K562 (cell line): ENCODE measurements around the gene ZZZ3.

Experiments used
- CEBPB ChIP-seq: fragments of 450-650 bp; IDR thresholded peaks from 2 replicates; pipeline ENCODE4 v1.6.1; 2016; ENCODE audit warnings: missing genetic modification characterization, missing compliant biosample characterization
- FUS ChIP-seq: fragments of 200-400 bp; formaldehyde crosslinking; optimal IDR thresholded peaks from 2 replicates; pipeline ENCODE3; 2017; ENCODE audit warnings: low read depth, low read length
- ZBTB43 ChIP-seq: sonication (generic); formaldehyde crosslinking; IDR thresholded peaks from 2 replicates; pipeline ENCODE4 v1.8.0; 2023; ENCODE audit warnings: mild to moderate bottlenecking, missing genetic modification reagents
- ZKSCAN8 ChIP-seq: fragments of 200-800 bp; sonication (Bioruptor generic); IDR thresholded peaks from 2 replicates; pipeline ENCODE4 v1.6.1; 2016; ENCODE audit warnings: missing genetic modification characterization, missing compliant biosample characterization
- ZNF232 ChIP-seq: sonication (generic); formaldehyde crosslinking; IDR thresholded peaks from 2 replicates; pipeline ENCODE4 v1.8.0; 2022; ENCODE audit warnings: mild to moderate bottlenecking, missing genetic modification reagents
- ZNF445 ChIP-seq: fragments of 250-450 bp; sonication (Bioruptor Pico); IDR thresholded peaks from 2 replicates; pipeline ENCODE4 v1.4.0; 2020; ENCODE audit warnings: low read depth, mild to moderate bottlenecking, moderate library complexity
- TF ChIP-seq, protein P1 (sequence below): fragments of 450-650 bp; formaldehyde crosslinking; IDR thresholded peaks from 2 replicates; pipeline ENCODE4 v1.4.0; 2020; ENCODE audit warnings: mild to moderate bottlenecking, moderate library complexity
- TF ChIP-seq, protein P2 (sequence below), 3 experiments: IDR thresholded peaks in 2 of 3; conservative IDR thresholded peaks in 1 of 3; 2 replicates each; pipeline ENCODE4 v1.5.1; 2011 to 2012; ENCODE audit warnings: low read length in 3 of 3, mild to moderate bottlenecking in 3 of 3, control low read depth in 2 of 3, improper control_type of control experiment in 1 of 3, inconsistent platforms in 1 of 3, low read depth in 1 of 3, mixed read lengths in 1 of 3, moderate library complexity in 1 of 3; ENCODE audit not compliant: insufficient read depth in 2 of 3
- TF ChIP-seq, protein P3 (sequence below): IDR thresholded peaks from 2 replicates; pipeline ENCODE4 v1.6.1; 2011; ENCODE audit warnings: borderline replicate concordance, low read depth, mild to moderate bottlenecking, moderate library complexity, low read length; ENCODE audit not compliant: insufficient read depth, poor library complexity, severe bottlenecking

GRCh38 chr1:77680173-77680572, 2.3 kb downstream of the ZZZ3 start:
- TF ChIP-seq, protein P1, sequence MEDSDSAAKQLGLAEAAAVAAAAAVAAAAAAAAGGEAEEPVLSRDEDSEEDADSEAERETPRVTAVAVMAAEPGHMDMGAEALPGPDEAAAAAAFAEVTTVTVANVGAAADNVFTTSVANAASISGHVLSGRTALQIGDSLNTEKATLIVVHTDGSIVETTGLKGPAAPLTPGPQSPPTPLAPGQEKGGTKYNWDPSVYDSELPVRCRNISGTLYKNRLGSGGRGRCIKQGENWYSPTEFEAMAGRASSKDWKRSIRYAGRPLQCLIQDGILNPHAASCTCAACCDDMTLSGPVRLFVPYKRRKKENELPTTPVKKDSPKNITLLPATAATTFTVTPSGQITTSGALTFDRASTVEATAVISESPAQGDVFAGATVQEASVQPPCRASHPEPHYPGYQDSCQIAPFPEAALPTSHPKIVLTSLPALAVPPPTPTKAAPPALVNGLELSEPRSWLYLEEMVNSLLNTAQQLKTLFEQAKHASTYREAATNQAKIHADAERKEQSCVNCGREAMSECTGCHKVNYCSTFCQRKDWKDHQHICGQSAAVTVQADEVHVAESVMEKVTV (CRISPR knock-in tag) = no peak
- TF ChIP-seq ZKSCAN8 (no peak), ZNF445 (CRISPR knock-in tag) (no peak), ZNF232 (CRISPR knock-in tag) (no peak), ZBTB43 (CRISPR knock-in tag) (no peak), FUS (no peak), CEBPB (tag) (0 out of 2 replicates have a peak, but pooled peaks have one; percentile 14)
- TF ChIP-seq, protein P2, sequence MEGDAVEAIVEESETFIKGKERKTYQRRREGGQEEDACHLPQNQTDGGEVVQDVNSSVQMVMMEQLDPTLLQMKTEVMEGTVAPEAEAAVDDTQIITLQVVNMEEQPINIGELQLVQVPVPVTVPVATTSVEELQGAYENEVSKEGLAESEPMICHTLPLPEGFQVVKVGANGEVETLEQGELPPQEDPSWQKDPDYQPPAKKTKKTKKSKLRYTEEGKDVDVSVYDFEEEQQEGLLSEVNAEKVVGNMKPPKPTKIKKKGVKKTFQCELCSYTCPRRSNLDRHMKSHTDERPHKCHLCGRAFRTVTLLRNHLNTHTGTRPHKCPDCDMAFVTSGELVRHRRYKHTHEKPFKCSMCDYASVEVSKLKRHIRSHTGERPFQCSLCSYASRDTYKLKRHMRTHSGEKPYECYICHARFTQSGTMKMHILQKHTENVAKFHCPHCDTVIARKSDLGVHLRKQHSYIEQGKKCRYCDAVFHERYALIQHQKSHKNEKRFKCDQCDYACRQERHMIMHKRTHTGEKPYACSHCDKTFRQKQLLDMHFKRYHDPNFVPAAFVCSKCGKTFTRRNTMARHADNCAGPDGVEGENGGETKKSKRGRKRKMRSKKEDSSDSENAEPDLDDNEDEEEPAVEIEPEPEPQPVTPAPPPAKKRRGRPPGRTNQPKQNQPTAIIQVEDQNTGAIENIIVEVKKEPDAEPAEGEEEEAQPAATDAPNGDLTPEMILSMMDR (IDR thresholded peaks at IDR 0.05 in 2 of 3, conservative IDR thresholded peaks at IDR 0.05 in 1 of 3; ENCODE audit: insufficient read depth in 2 of 3, low read depth in 1 of 3, low read length in 3 of 3) = no peak
- TF ChIP-seq, protein P3, sequence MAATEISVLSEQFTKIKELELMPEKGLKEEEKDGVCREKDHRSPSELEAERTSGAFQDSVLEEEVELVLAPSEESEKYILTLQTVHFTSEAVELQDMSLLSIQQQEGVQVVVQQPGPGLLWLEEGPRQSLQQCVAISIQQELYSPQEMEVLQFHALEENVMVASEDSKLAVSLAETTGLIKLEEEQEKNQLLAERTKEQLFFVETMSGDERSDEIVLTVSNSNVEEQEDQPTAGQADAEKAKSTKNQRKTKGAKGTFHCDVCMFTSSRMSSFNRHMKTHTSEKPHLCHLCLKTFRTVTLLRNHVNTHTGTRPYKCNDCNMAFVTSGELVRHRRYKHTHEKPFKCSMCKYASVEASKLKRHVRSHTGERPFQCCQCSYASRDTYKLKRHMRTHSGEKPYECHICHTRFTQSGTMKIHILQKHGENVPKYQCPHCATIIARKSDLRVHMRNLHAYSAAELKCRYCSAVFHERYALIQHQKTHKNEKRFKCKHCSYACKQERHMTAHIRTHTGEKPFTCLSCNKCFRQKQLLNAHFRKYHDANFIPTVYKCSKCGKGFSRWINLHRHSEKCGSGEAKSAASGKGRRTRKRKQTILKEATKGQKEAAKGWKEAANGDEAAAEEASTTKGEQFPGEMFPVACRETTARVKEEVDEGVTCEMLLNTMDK = no peak
